ENCODE data around the gene AGPAT3. TPM values are rescaled to one million over a fixed set of nuclear protein-coding genes. Genes with fewer than 3 reads are reported as not detected.

AGPAT3 gene
- total RNA-seq, 1 donor from 2014 or later, result 65.9 TPM

DNA sequence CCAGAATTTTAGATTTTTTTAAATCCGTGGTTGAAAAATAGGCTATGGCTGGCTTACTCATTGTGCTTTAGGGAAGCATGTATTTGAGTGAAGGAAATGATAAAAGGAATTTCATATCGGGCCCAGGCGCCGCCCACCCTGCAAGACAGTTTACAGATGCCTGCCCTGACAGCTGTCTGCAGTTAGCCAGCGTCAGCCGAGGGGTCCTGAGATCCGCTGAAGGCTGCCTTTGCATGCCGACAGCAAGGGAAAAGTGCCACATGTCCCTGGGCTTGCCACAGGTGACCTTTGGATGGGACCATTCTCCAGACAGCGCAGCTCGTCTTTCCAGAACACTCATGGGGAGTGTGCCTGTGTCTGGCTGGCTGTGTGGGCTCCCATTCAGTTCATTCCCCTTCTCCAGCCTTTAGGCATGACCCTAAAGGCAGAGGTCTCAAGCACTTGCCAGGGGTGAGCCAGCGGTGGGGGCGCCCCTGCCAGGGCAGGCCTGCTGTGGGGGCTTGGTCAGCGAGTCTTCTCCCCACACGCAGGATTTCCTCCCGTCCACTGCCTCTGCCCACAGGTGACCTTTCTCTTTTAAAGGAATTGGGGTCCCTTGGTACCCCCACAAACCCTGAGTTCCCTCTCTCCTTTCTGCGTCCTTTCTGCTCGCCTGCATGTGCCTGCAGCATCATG, 101.0 kb downstream of the AGPAT3 start:
- Histone ChIP-seq H3K9me3 (no peaks in the 10 kb centered on the region), H3K36me3 (peaks cover 21 to 55% of the 10 kb centered on the region in 2 donors), H3K27ac (no peak overlapping the region), H3K4me3 (no peak overlapping the region), H3K27me3 (no peaks in the 10 kb centered on the region), H3K4me1 (no peaks in the 10 kb centered on the region)
- TF ChIP-seq, protein P1, sequence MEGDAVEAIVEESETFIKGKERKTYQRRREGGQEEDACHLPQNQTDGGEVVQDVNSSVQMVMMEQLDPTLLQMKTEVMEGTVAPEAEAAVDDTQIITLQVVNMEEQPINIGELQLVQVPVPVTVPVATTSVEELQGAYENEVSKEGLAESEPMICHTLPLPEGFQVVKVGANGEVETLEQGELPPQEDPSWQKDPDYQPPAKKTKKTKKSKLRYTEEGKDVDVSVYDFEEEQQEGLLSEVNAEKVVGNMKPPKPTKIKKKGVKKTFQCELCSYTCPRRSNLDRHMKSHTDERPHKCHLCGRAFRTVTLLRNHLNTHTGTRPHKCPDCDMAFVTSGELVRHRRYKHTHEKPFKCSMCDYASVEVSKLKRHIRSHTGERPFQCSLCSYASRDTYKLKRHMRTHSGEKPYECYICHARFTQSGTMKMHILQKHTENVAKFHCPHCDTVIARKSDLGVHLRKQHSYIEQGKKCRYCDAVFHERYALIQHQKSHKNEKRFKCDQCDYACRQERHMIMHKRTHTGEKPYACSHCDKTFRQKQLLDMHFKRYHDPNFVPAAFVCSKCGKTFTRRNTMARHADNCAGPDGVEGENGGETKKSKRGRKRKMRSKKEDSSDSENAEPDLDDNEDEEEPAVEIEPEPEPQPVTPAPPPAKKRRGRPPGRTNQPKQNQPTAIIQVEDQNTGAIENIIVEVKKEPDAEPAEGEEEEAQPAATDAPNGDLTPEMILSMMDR (IDR thresholded peaks at IDR 0.05), result no peak
- no peak for DNase-seq (ENCODE audit: low spot score in 2 of 2)
- intact Hi-C loops (cut with DNase I), result no loop called here

DNA sequence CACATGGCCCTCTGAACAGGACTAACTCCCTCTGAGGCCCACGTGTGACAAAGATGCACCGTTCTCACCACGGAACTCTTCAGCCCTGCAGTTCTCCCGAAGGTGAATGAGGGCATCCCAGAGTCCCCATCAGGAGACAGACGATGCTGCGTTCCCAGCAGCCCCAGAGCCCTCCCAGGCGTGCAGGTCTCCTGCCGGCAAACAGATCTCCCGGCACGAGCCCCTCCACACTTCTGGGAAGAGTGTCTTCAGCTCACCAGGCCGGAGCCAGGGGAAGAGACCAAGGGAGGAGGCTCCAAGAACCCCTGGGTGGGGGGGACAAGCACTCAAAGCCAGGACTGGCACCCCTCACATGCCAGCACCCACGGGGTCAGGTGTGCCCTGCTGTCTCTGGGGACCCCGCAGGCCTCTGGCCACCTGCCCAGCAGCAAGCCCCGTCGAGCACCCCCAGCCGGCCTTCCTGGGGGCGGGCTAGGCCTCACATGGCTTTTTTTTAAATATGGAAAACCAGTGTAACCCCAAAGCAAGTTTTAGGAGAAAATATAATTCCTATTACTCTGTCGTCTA, 102.0 kb downstream of the AGPAT3 start:
- no peak for DNase-seq (ENCODE audit: low spot score in 2 of 2)
- no peaks in the 10 kb centered on the region for H3K9me3 ChIP-seq
- intact Hi-C loops (cut with DNase I), result no loop called here
- H3K27me3 ChIP-seq, result no peaks in the 10 kb centered on the region
- H3K4me1 ChIP-seq, result no peaks in the 10 kb centered on the region
- TF ChIP-seq, protein P1 (IDR thresholded peaks at IDR 0.05), result no peak
- peaks cover 31 to 59% of the 10 kb centered on the region in 2 donors for H3K36me3 ChIP-seq
- H3K4me3 ChIP-seq, result no peak overlapping the region
- no peak overlapping the region for H3K27ac ChIP-seq

DNA sequence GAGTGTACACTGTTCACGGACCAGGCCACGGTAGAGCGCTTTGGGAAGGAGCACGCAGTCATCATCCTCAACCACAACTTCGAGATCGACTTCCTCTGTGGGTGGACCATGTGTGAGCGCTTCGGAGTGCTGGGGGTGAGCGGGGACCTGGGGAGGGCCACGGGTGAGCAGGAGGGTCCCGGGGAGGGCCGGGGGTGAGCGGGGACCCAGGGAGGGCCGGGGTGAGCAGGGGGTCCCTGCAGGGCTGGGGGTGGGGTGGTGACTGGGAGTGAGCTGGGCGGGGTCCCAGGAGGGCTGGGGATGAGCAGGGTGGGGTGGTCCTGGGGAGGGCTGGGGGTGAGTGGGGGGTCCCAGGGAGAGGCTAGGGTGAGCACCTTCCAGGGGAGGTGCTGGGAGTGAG, 103.0 kb downstream of the AGPAT3 start:
- intact Hi-C loops (cut with DNase I), result no loop called here

DNA sequence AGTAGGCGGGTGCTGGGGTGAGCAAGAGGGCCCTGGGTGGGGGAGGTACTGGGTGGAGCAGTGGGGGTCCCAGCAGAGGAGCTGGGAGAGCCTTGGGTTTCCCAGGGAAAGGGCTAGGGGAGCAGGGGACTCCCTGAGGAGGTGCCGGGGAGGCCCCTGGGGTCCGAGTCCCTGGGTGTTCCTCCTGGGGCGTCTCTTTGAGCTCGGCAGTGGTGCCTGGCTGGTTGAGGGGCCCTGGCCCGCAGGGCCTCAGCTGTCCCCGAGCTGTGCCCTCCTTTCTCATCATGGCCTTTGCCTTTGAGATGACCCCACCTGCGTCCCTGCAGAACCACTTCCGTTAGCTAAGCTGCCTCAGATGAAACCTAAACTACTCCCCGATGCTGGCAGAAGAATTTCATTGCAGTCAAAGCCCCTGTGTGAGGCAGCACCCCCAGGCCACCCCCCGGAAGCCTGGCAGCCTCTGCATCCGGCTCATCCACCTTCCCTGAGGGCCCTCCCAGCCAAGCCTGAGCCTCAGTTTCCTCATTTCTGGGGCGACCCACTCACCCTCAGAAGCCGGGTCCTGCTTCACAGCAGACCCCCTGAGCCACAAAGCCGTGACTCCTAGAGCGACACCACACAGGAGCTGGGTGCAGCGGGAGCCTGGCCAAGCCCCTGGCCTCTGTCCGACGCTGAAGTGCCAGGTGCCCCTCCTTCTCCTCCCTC, 103.5 kb downstream of the AGPAT3 start:
- intact Hi-C loops (cut with DNase I), result no loop called here
- Histone ChIP-seq H3K36me3 (peaks cover 37 to 67% of the 10 kb centered on the region in 2 donors), H3K27ac (no peak overlapping the region), H3K9me3 (no peaks in the 10 kb centered on the region), H3K4me3 (no peak overlapping the region), H3K27me3 (no peaks in the 10 kb centered on the region), H3K4me1 (no peaks in the 10 kb centered on the region)
- no peak for DNase-seq (ENCODE audit: low spot score in 2 of 2)
- TF ChIP-seq, protein P1 (IDR thresholded peaks at IDR 0.05), result no peak

More for the DNA sequence above, 103.0 kb downstream of the AGPAT3 start:
- no peak overlapping the region for H3K4me3 ChIP-seq
- no peaks in the 10 kb centered on the region for H3K4me1 ChIP-seq
- no peak overlapping the region for H3K27ac ChIP-seq
- DNase-seq (ENCODE audit: low spot score in 2 of 2), result no peak
- no peaks in the 10 kb centered on the region for H3K27me3 ChIP-seq
- TF ChIP-seq, protein P1 (IDR thresholded peaks at IDR 0.05), result no peak
- H3K36me3 ChIP-seq, result peaks cover 37 to 67% of the 10 kb centered on the region in 2 donors
- H3K9me3 ChIP-seq, result no peaks in the 10 kb centered on the region

DNA sequence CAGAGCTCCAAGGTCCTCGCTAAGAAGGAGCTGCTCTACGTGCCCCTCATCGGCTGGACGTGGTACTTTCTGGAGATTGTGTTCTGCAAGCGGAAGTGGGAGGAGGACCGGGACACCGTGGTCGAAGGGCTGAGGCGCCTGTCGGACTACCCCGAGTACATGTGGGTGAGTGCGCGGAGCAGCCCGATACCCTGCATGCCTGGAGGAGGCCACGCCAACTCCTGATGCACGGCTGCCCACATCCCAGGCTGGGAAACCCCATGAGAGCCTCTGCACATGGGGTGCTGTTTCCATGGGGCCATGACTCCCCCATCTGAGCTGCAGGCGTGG, 104.1 kb downstream of the AGPAT3 start:
- TF ChIP-seq, protein P1 (IDR thresholded peaks at IDR 0.05), result no peak
- Histone ChIP-seq H3K9me3 (no peaks in the 10 kb centered on the region), H3K4me3 (no peak overlapping the region), H3K27ac (no peak overlapping the region), H3K27me3 (no peaks in the 10 kb centered on the region), H3K36me3 (peaks cover 37 to 69% of the 10 kb centered on the region in 2 donors), H3K4me1 (no peaks in the 10 kb centered on the region)
- intact Hi-C loops (cut with DNase I), result no loop called here
- DNase-seq (ENCODE audit: low spot score in 2 of 2), result no peak

All from ascending aorta (tissue), 2 donors.